Ishikawa (cell line): ENCODE measurements around the gene INKA2.

ENCODE experiments used
- CEBPB ChIP-seq: IDR thresholded peaks from 2 replicates; pipeline ENCODE4 v1.6.1; 2012
- CREB1 ChIP-seq: IDR thresholded peaks from 2 replicates; pipeline ENCODE4 v1.6.1; 2012; ENCODE audit warnings: low read depth
- EGR1 ChIP-seq: IDR thresholded peaks from 2 replicates; pipeline ENCODE4 v1.6.1; 2012
- EP300 ChIP-seq: IDR thresholded peaks from 2 replicates; pipeline ENCODE4 v1.6.1; 2012; ENCODE audit warnings: borderline replicate concordance
- NFIC ChIP-seq: IDR thresholded peaks from 2 replicates; pipeline ENCODE4 v1.6.1; 2012
- RAD21 ChIP-seq: IDR thresholded peaks from 2 replicates; pipeline ENCODE4 v1.6.1; 2012; ENCODE audit warnings: low read depth
- TF ChIP-seq, protein P1 (sequence below): IDR thresholded peaks from 2 replicates; pipeline ENCODE4 v1.6.1; 2012; ENCODE audit warnings: low read depth, mild to moderate bottlenecking
- TF ChIP-seq, protein P2 (sequence below): IDR thresholded peaks from 2 replicates; pipeline ENCODE4 v1.6.1; 2012
- TF ChIP-seq, protein P3 (sequence below): IDR thresholded peaks from 2 replicates; pipeline ENCODE4 v1.6.1; 2012

DNA sequence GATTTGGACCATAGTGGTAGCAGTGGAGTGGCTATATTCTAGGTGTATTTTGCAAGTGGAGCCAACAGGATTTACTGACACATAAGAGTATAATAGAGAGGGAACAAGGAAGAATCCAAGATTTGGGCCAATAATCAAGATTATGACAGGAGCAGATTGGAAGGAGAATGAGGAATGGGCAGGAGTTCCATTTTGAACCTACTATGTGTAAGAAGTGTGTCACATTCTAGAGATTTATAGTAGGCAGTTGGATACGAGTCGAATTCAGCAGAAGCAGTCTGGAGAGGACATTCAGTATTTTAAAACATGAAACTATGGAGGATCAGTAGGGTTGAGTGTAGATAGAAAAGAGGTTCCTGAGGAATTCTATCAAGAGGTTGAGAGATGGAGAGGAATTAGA is 21.7 kb downstream of the INKA2 start:
- TF ChIP-seq RAD21 (no peak), EGR1 (no peak), NFIC (no peak), EP300 (no peak), CREB1 (no peak), CEBPB (no peak)
- TF ChIP-seq, protein P1, sequence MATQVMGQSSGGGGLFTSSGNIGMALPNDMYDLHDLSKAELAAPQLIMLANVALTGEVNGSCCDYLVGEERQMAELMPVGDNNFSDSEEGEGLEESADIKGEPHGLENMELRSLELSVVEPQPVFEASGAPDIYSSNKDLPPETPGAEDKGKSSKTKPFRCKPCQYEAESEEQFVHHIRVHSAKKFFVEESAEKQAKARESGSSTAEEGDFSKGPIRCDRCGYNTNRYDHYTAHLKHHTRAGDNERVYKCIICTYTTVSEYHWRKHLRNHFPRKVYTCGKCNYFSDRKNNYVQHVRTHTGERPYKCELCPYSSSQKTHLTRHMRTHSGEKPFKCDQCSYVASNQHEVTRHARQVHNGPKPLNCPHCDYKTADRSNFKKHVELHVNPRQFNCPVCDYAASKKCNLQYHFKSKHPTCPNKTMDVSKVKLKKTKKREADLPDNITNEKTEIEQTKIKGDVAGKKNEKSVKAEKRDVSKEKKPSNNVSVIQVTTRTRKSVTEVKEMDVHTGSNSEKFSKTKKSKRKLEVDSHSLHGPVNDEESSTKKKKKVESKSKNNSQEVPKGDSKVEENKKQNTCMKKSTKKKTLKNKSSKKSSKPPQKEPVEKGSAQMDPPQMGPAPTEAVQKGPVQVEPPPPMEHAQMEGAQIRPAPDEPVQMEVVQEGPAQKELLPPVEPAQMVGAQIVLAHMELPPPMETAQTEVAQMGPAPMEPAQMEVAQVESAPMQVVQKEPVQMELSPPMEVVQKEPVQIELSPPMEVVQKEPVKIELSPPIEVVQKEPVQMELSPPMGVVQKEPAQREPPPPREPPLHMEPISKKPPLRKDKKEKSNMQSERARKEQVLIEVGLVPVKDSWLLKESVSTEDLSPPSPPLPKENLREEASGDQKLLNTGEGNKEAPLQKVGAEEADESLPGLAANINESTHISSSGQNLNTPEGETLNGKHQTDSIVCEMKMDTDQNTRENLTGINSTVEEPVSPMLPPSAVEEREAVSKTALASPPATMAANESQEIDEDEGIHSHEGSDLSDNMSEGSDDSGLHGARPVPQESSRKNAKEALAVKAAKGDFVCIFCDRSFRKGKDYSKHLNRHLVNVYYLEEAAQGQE: no peak
- TF ChIP-seq, protein P2, sequence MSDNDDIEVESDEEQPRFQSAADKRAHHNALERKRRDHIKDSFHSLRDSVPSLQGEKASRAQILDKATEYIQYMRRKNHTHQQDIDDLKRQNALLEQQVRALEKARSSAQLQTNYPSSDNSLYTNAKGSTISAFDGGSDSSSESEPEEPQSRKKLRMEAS: no peak
- TF ChIP-seq, protein P3, sequence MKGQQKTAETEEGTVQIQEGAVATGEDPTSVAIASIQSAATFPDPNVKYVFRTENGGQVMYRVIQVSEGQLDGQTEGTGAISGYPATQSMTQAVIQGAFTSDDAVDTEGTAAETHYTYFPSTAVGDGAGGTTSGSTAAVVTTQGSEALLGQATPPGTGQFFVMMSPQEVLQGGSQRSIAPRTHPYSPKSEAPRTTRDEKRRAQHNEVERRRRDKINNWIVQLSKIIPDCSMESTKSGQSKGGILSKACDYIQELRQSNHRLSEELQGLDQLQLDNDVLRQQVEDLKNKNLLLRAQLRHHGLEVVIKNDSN: no peak
